HG03039 (cell line): ENCODE measurements around the gene GPR27.

ENCODE experiments used
- ATAC-seq: cut with Tn5 transposase; IDR thresholded peaks from one replicate; pipeline ENCODE4 v1.9.1; 2021; ENCODE audit warnings: mild to moderate bottlenecking, moderate library complexity; ENCODE audit not compliant: unreplicated experiment

The GPR27 gene

GRCh38 chr3:71732637-71733036, 21.0 kb upstream of the GPR27 start:
- no peak for ATAC-seq

- ATAC-seq: no peak
Observed at GRCh38 chr3:71733319-71733718, 20.3 kb upstream of the GPR27 start.

GRCh38 chr3:71734881-71735280, 18.8 kb upstream of the GPR27 start:
- ATAC-seq: no peak

GRCh38 chr3:71742621-71743020, 11.0 kb upstream of the GPR27 start:
- no peak for ATAC-seq

- ATAC-seq: no peak
Observed at GRCh38 chr3:71744738-71745137, 8.9 kb upstream of the GPR27 start.

- ATAC-seq: no peak
Observed at GRCh38 chr3:71751602-71752001, 2.1 kb upstream of the GPR27 start.

GRCh38 chr3:71752831-71753700, 589 bp upstream of the GPR27 start:
- ATAC-seq: no peak

- ATAC-seq: no peak
Observed at GRCh38 chr3:71754610-71755253, 1.1 kb downstream of the GPR27 start.

GRCh38 chr3:71758091-71758490, 4.4 kb downstream of the GPR27 start:
- ATAC-seq: no peak

- ATAC-seq: no peak
Observed at GRCh38 chr3:71759401-71759800, 5.7 kb downstream of the GPR27 start.

GRCh38 chr3:71760140-71760539, 6.5 kb downstream of the GPR27 start:
- no peak for ATAC-seq

- no peak for ATAC-seq
Observed at GRCh38 chr3:71763426-71763825, 9.8 kb downstream of the GPR27 start.

GRCh38 chr3:71771126-71771525, 17.5 kb downstream of the GPR27 start:
- ATAC-seq: no peak

GRCh38 chr3:71771884-71772283, 18.2 kb downstream of the GPR27 start:
- no peak for ATAC-seq

- no peak for ATAC-seq
Observed at GRCh38 chr3:71776538-71776937, 22.9 kb downstream of the GPR27 start.

GRCh38 chr3:71778353-71778752, 24.7 kb downstream of the GPR27 start:
- no peak for ATAC-seq

GRCh38 chr3:71779674-71780377, 26.2 kb downstream of the GPR27 start:
- no peak for ATAC-seq

GRCh38 chr3:71780430-71780829, 26.8 kb downstream of the GPR27 start:
- ATAC-seq: no peak

GRCh38 chr3:71783152-71783551, 29.5 kb downstream of the GPR27 start:
- no peak for ATAC-seq

- no peak for ATAC-seq
Observed at GRCh38 chr3:71784201-71784913, 30.7 kb downstream of the GPR27 start.

- no peak for ATAC-seq
Observed at GRCh38 chr3:71784914-71785531, 31.4 kb downstream of the GPR27 start, which contains the start of gene PROK2. PROK2 (minus strand) TSS chr3:71785148; CDS start chr3:71785052, 96 bp downstream.
